Prostate gland (tissue), 2 donors: Measurements from ENCODE around the gene NRF1.

ENCODE experiments used
- CTCF ChIP-seq, 4 experiments: fragments of 200-600 bp in 2 of 4; fragments of 450-650 bp in 2 of 4; sonication (generic) in 2 of 4; IDR thresholded peaks; 1 replicate in 3 of 4; 2 replicates in 1 of 4; pipeline ENCODE4 v1.5.1; 2016 to 2019; ENCODE audit warnings: antibody characterized with exemption in 4 of 4, mild to moderate bottlenecking in 2 of 4, moderate library complexity in 2 of 4
- POLR2AphosphoS5 ChIP-seq: sonication (generic); formaldehyde crosslinking; IDR thresholded peaks from one replicate; pipeline ENCODE4 v1.6.1; 2017; ENCODE audit warnings: antibody characterized with exemption

- TF ChIP-seq CTCF (IDR thresholded peaks at IDR 0.05) (no peak), POLR2AphosphoS5 (no peak)
Measured at GRCh38 chr7:129707910-129708499, 96.5 kb downstream of the NRF1 start.
